Osteoblast (primary cell): ENCODE measurements around the gene RECQL5. TPM values are rescaled to one million over a fixed set of nuclear protein-coding genes. Genes with fewer than 3 reads are reported as not detected.
"Not testable (repeated sequence)": the region's sequence is repeated elsewhere in the genome, so short reads cannot be mapped to it uniquely, and the experiment has no call there.

ENCODE experiments used
- DNase-seq: peaks from one replicate; pipeline ENCODE4 v3.0.0; 2011; ENCODE audit warnings: low spot score, mixed read lengths; ENCODE audit not compliant: insufficient read length; ENCODE audit errors: missing footprints
- H2AFZ ChIP-seq: 2 replicates; pipeline ENCODE4 v1.6.0; 2011; ENCODE audit warnings: mild to moderate bottlenecking, low read length
- H3K27ac ChIP-seq: 2 replicates; pipeline ENCODE4 v1.5.1; 2011; ENCODE audit warnings: mild to moderate bottlenecking, low read depth, low read length, moderate library complexity
- H3K27me3 ChIP-seq: 2 replicates; pipeline ENCODE4 v1.6.0; 2012; ENCODE audit warnings: mild to moderate bottlenecking, control low read depth, inconsistent platforms, low read length, moderate library complexity; ENCODE audit not compliant: insufficient read depth
- H3K36me3 ChIP-seq: 2 replicates; pipeline ENCODE4 v1.5.1; 2011; ENCODE audit warnings: mild to moderate bottlenecking, low read length, control low read depth, moderate library complexity; ENCODE audit not compliant: insufficient read depth
- H3K4me1 ChIP-seq: 2 replicates; pipeline ENCODE4 v1.5.1; 2011; ENCODE audit warnings: mild to moderate bottlenecking, low read length, control low read depth, moderate library complexity; ENCODE audit not compliant: insufficient read depth
- H3K4me2 ChIP-seq: 2 replicates; pipeline ENCODE4 v1.6.0; 2011; ENCODE audit warnings: mild to moderate bottlenecking, low read length; ENCODE audit not compliant: insufficient read depth
- H3K4me3 ChIP-seq: fragments of 200-600 bp; sonication (generic); 3 replicates; pipeline ENCODE4 v1.5.1; 2012; ENCODE audit warnings: mild to moderate bottlenecking, low read length, inconsistent platforms; ENCODE audit not compliant: insufficient read depth
- H3K79me2 ChIP-seq: 2 replicates; pipeline ENCODE4 v1.6.0; 2012; ENCODE audit warnings: mild to moderate bottlenecking, low read length, control low read depth, inconsistent platforms; ENCODE audit not compliant: insufficient read depth
- H3K9me3 ChIP-seq: 2 replicates; pipeline ENCODE4 v1.5.1; 2011; ENCODE audit warnings: low read depth, low read length, control low read depth
- H4K20me1 ChIP-seq: 2 replicates; pipeline ENCODE4 v1.6.0; 2012; ENCODE audit warnings: mild to moderate bottlenecking, low read length, control low read depth; ENCODE audit not compliant: insufficient read depth
- CTCF ChIP-seq: IDR thresholded peaks from 2 replicates; pipeline ENCODE4 v1.5.1; 2011; ENCODE audit warnings: mild to moderate bottlenecking, low read depth, low read length, moderate library complexity; ENCODE audit errors: extremely low read depth
- total RNA-seq: library from RNA; depleted of rRNA; stranded (reverse); fragments of >200 nt; gene quantifications from 2 replicates; pipeline ENCODE4 v1.2.3, GENCODE V29; 2012

The RECQL5 gene
- total RNA-seq, 1 donor = 17.7 TPM

- H3K4me1 ChIP-seq = no peaks in the 10 kb centered on the region
- no peaks in the 10 kb centered on the region for H3K36me3 ChIP-seq
- H3K9me3 ChIP-seq = no peaks in the 10 kb centered on the region
- TF ChIP-seq CTCF = no peak
- peak within 1 kb of the TSS; percentile 23 for H3K4me2 ChIP-seq
- H3K27ac ChIP-seq = no peak within 1 kb of the TSS
- peak within 1 kb of the TSS; percentile 19 for H3K4me3 ChIP-seq
- H3K79me2 ChIP-seq = no peaks in the 10 kb centered on the region
- DNase-seq = peak; percentile 86
- peak within 1 kb of the TSS; percentile 6 for H2AFZ ChIP-seq
- H4K20me1 ChIP-seq = no peaks in the 10 kb centered on the region
- peaks cover 46% of the 10 kb centered on the region for H3K27me3 ChIP-seq
Measured at GRCh38 chr17:75587675-75588595, 79.0 kb downstream of the RECQL5 start, which contains the start of gene MYO15B. Gene MYO15B (plus strand): TSS chr17:75587800. CDS start chr17:75588058, 258 bp downstream.

- H4K20me1 ChIP-seq = no peaks in the 10 kb centered on the region
- H3K27ac ChIP-seq = no peak overlapping the region
- no peak overlapping the region for H2AFZ ChIP-seq
- no peaks in the 10 kb centered on the region for H3K79me2 ChIP-seq
- H3K27me3 ChIP-seq = peaks cover 38% of the 10 kb centered on the region
- H3K4me1 ChIP-seq = no peaks in the 10 kb centered on the region
- no peak overlapping the region for H3K4me2 ChIP-seq
- no peak for DNase-seq
- no peaks in the 10 kb centered on the region for H3K9me3 ChIP-seq
- no peak for TF ChIP-seq CTCF
- H3K36me3 ChIP-seq = no peaks in the 10 kb centered on the region
- no peak overlapping the region for H3K4me3 ChIP-seq
Measured at GRCh38 chr17:75584849-75585175, 82.1 kb downstream of the RECQL5 start.

DNA sequence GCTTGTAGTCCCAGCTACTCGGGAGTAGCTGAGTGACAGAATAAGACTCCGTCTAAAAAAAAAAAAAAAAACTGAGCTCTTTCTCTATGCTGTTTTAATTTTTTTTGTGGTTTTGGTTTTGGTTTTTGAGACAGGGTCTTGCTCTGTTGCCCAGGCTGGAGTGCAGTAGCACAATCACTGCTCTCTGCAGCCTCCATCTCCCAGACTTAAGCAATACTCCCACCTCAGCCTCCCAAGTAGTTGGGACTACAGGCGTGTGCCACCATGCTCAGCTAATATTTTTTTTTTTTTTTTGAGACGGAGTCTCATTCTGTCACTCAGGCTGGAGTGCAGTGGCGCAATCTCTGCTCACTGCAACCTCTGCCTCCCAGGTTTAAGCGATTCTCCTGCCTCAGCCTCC is 83.8 kb downstream of the RECQL5 start:
- not testable (repeated sequence) for H3K27ac ChIP-seq, H3K79me2 ChIP-seq, DNase-seq, H3K4me3 ChIP-seq, H3K36me3 ChIP-seq, H3K4me2 ChIP-seq, H3K4me1 ChIP-seq, H2AFZ ChIP-seq, H3K9me3 ChIP-seq, H4K20me1 ChIP-seq
- H3K27me3 ChIP-seq = peaks cover 30% of the 10 kb centered on the region

DNA sequence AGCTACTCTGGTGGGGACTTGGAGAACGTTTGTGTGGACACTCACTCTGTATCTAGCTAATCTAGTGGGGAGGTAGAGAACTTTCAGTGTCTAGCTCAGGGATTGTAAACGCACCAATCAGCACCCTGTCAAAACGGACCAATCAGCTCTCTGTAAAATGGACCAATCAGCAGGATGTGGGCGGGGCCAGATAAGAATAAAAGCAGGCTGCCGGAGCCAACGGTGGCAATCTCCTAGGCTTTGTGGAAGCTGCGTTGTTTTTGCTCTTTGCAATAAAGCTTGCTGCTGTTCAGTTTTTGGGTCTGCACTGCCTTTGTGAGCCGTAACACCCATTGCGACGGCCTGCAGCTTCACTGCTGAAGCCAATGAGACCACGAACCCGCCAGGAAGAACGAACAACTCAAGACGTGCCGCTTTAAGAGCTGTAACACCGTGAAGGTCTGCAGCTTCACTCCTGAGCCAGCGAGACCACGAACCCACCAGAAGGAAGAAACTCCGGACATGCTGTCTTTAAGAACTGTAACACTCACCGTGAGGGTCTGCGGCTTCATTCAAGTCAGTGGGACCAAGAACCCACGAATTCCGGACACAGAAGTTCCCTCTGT is 85.7 kb downstream of the RECQL5 start:
- H3K27me3 ChIP-seq = peaks cover 11% of the 10 kb centered on the region
- not testable (repeated sequence) for H3K27ac ChIP-seq, DNase-seq, H3K4me2 ChIP-seq, H3K36me3 ChIP-seq, H3K79me2 ChIP-seq, H4K20me1 ChIP-seq, H3K4me3 ChIP-seq, H3K4me1 ChIP-seq, H3K9me3 ChIP-seq, H2AFZ ChIP-seq

Other genes with a start within 250 kb of the RECQL5 start
- gene TMEM94, start 210.5 kb downstream of the RECQL5 start, total RNA-seq = 33.3 and 38.0 TPM in 2 replicates
- gene CASKIN2, start 151.6 kb downstream of the RECQL5 start, total RNA-seq = 8.7 and 10.3 TPM in 2 replicates
- gene TSEN54, start 150.6 kb downstream of the RECQL5 start, total RNA-seq = 9.7 and 10.9 TPM in 2 replicates
- gene LLGL2, start 141.5 kb downstream of the RECQL5 start, total RNA-seq = 0.36 and 0.59 TPM in 2 replicates
- 0.88 and 1.4 TPM in 2 replicates for gene MYO15B, start 79.4 kb downstream of the RECQL5 start, total RNA-seq
- gene SMIM5, start 33.7 kb downstream of the RECQL5 start, total RNA-seq = under 0.01 TPM in 1 of 2 replicates, not detected in the other
- 48.1 and 60.7 TPM in 2 replicates for gene SAP30BP, start 184 bp upstream of the RECQL5 start, total RNA-seq
- gene ITGB4, start 54.3 kb upstream of the RECQL5 start, total RNA-seq = 0.29 and 0.36 TPM in 2 replicates
- gene GALK1, start 98.0 kb upstream of the RECQL5 start, total RNA-seq = 25.3 and 27.7 TPM in 2 replicates
- 18.5 and 23.6 TPM in 2 replicates for gene UNK, start 117.7 kb upstream of the RECQL5 start, total RNA-seq
- gene UNC13D, start 177.2 kb upstream of the RECQL5 start, total RNA-seq = 1.1 and 2.1 TPM in 2 replicates
- gene WBP2, start 188.2 kb upstream of the RECQL5 start, total RNA-seq = 31.1 and 38.3 TPM in 2 replicates
- gene TRIM47, start 211.4 kb upstream of the RECQL5 start, total RNA-seq = 21.7 and 22.4 TPM in 2 replicates
- 22.8 and 23.3 TPM in 2 replicates for gene TRIM65, start 229.8 kb upstream of the RECQL5 start, total RNA-seq
- gene MRPL38, start 237.7 kb upstream of the RECQL5 start, total RNA-seq = 36.6 and 37.1 TPM in 2 replicates